Measurements from ENCODE around the gene OOSP4B.

GRCh38 chr11:60065801-60066200 lies 48.8 kb downstream of the OOSP4B start:
- TF ChIP-seq, protein P1, sequence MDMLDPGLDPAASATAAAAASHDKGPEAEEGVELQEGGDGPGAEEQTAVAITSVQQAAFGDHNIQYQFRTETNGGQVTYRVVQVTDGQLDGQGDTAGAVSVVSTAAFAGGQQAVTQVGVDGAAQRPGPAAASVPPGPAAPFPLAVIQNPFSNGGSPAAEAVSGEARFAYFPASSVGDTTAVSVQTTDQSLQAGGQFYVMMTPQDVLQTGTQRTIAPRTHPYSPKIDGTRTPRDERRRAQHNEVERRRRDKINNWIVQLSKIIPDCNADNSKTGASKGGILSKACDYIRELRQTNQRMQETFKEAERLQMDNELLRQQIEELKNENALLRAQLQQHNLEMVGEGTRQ (CRISPR knock-in tag; IDR thresholded peaks at IDR 0.05), result no peak
- TF ChIP-seq, protein P2, sequence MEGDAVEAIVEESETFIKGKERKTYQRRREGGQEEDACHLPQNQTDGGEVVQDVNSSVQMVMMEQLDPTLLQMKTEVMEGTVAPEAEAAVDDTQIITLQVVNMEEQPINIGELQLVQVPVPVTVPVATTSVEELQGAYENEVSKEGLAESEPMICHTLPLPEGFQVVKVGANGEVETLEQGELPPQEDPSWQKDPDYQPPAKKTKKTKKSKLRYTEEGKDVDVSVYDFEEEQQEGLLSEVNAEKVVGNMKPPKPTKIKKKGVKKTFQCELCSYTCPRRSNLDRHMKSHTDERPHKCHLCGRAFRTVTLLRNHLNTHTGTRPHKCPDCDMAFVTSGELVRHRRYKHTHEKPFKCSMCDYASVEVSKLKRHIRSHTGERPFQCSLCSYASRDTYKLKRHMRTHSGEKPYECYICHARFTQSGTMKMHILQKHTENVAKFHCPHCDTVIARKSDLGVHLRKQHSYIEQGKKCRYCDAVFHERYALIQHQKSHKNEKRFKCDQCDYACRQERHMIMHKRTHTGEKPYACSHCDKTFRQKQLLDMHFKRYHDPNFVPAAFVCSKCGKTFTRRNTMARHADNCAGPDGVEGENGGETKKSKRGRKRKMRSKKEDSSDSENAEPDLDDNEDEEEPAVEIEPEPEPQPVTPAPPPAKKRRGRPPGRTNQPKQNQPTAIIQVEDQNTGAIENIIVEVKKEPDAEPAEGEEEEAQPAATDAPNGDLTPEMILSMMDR (IDR thresholded peaks at IDR 0.05), result no peak
- no peak for TF ChIP-seq FOXP1 (CRISPR knock-in tag; IDR thresholded peaks at IDR 0.05; ENCODE audit: borderline replicate concordance)
- no peak for TF ChIP-seq AFF4 (CRISPR knock-in tag; IDR thresholded peaks at IDR 0.05; ENCODE audit: borderline replicate concordance)
- TF ChIP-seq, protein P3, sequence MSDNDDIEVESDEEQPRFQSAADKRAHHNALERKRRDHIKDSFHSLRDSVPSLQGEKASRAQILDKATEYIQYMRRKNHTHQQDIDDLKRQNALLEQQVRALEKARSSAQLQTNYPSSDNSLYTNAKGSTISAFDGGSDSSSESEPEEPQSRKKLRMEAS (CRISPR knock-in tag; IDR thresholded peaks at IDR 0.05), result no peak
- no peak for TF ChIP-seq NFYB (CRISPR knock-in tag; conservative IDR thresholded peaks at IDR 0.05; ENCODE audit: low read depth)
- no peak for TF ChIP-seq ZNF263 (CRISPR knock-in tag; IDR thresholded peaks at IDR 0.05; ENCODE audit: low read depth)
- no peak for TF ChIP-seq ETV6 (CRISPR knock-in tag; IDR thresholded peaks at IDR 0.05)
- TF ChIP-seq, protein P4, sequence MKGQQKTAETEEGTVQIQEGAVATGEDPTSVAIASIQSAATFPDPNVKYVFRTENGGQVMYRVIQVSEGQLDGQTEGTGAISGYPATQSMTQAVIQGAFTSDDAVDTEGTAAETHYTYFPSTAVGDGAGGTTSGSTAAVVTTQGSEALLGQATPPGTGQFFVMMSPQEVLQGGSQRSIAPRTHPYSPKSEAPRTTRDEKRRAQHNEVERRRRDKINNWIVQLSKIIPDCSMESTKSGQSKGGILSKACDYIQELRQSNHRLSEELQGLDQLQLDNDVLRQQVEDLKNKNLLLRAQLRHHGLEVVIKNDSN (CRISPR knock-in tag; IDR thresholded peaks at IDR 0.05), result no peak
- no peak for TF ChIP-seq NR2C2 (CRISPR knock-in tag; IDR thresholded peaks at IDR 0.05)
- TF ChIP-seq, protein P5, sequence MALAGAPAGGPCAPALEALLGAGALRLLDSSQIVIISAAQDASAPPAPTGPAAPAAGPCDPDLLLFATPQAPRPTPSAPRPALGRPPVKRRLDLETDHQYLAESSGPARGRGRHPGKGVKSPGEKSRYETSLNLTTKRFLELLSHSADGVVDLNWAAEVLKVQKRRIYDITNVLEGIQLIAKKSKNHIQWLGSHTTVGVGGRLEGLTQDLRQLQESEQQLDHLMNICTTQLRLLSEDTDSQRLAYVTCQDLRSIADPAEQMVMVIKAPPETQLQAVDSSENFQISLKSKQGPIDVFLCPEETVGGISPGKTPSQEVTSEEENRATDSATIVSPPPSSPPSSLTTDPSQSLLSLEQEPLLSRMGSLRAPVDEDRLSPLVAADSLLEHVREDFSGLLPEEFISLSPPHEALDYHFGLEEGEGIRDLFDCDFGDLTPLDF (CRISPR knock-in tag; IDR thresholded peaks at IDR 0.05), result no peak

Data from WTC11 (cell line).